ENCODE results near the gene CAMKK1.

Gene CAMKK1

DNA sequence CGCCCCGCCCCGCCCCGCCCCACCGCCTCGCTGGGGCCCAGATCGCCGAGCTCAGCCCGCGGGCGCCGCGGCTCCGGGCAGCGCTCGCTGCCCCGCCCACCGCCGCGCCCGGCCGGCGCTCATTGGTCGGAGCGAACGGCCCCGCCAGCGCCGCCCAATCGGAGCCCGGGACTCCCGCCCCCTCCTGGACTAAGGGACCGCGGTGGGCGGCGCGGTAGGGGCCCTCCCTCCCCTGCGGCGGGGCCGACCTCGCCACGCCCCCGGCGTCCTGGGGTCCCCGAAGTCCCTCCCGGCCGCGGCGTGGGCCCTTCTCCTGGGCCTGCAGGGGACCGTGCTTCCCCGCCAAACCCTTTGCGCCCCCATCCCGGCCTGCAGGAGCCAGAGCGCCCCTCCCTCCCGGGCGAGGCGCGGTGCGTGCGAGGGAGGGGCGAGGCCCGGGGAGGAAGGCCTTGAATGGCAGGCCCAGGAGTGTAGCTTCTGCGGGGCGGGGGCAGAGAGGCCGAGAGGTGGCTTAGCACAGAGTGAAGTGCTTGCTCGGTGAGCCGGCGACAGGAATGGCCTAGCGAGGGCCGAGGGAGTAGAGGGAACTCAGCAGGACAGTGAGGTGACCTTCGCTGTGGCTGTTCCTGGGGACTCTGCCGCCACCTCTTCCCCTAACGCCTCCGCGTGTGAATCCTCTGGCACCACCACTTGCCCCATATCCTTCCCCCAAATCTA, at the start of gene CAMKK1:
Gene CAMKK1 (minus strand): TSS at position 51 of the 717 bp plus-strand sequence. CDS start 7,366 bp downstream, outside the sequence.
- peak; percentile 91 for DNase-seq

DNA sequence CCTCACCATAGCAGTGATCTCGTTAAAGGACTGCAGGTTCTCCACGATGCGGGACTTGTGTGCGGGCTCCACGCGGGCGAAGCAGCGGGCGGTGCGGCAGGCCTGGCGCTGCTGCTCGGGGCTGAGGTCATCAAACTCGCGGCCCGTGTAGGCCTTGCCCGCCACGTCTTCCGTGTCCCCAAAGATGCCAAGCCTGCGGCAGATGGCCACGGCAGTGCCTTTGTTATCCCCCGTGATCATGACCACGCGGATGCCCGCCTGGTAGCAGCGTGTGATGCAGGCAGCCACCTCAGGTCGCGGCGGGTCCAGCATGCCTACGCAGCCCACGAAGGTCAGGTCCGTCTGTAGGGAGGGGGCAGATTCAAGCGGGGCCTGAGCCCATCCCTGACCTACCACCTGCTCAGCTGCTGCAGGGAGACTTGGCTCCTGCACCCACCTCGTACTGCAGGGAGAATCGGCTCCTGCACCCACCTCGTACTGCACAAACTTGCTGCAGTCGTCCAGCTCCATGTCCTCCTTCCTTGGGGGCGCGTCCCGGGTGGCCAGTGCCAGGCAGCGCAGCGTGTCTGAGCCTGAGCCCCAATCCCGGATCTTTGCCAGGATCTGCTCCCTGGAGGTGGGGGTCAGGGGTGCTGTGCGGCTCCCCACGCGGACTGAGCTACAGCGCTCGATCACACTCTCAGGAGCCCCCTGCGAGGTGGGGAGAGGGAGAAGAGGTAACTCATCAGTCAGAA, 48.3 kb upstream of the CAMKK1 start:
- DNase-seq: no peak

DNA sequence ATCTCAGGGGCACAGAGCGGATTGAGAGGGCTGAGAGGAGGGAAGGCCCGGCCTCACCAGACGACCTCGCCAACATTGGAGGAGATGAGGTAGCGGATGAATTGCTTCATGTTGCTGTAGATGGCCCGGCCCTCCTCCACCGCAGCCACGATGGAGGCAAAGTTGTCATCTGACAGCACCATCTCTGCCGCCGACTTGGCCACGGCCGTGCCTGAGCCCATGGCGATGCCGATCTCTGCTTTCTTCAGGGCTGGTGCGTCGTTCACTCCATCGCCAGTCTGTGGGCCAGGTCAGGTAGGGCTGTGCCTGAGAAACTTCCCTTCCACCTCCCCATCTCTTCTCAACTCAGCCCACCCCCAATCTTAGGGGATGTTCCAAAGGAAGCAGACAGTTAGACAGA, 44.5 kb upstream of the CAMKK1 start:
- DNase-seq: no peak

DNA sequence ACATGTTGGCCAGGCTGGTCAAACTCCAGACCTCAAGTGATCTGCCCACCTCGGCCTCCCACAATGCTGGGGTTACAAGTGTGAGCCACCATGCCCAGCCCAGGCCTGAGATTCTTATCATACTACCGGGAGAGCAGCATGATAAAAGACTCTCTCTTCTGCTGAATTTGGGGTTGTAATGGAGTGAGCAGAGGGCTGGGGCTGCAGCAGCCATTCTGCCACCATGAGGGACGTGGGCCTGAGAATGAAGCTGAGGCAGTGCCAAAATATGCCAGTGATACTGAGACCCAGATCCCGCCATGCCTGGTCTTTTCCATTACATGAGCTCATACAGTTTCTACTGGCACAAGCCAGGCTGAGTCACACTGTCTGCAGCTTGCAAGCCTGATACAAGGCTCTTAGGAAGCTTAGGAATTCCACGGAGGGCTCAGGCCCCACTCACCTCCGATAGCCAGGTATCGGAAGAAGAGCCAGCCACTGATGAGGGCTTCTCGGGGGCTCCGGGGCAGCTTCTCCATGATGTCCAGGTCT, 43.0 kb upstream of the CAMKK1 start:
- no peak for DNase-seq

DNA sequence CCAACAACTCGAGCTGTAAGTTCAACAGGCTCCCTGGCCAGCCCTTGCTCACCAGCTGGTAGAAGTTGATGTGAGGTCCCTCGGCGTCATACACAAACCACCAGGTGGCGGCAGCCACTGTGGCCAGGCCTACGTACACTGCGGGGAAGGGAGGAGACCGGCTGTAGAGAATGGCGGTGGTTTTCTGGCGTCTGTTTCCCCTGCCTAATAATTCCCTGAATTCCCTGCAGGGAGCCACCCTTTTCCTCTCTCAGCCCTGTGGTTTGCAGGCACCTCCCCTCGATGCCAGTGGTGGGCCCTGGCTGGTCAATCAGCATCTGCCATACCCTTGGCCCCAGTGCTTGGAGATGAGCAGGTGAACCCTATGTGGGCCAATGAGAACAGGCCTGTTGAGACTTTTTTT, 42.3 kb upstream of the CAMKK1 start:
- peak; percentile 79 for DNase-seq

DNA sequence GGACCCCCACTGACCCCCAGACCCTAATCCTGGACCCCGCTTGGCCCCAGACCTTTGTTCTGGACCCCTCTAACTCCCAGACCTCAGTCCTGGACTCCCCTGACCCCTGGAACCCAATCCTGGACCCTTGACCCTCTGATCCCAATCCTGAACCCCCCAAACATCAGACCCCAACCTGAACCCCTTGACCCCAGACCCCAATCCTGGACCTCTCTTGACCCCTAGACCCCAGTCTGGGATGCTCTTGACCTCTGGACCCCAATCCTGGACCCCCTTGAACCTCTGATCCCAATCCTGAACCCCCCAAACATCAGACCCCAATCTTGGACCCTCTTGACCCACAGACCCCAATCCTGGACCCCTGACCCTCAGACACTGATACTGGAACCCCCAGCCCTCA, 36.9 kb upstream of the CAMKK1 start:
- no peak for DNase-seq

DNA sequence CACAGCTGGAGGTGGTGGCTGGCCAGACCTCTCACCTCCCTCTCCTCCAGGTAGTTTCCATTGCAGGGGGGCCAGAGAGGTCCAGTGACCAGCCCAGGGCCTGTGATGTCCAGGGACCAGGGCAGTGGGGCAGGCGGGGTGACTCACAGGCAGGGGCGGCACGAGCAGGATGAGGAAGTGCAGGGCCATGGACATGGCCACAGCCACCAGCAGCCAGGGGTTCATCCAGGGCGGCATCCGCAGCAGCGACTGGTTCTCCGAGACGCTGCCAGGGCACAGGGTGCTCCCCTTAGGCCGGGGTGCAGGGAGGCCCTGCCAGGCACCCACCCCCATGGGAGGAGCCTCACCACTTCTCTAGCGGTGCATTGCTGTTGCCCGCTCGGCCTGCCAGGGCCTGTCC, 36.3 kb upstream of the CAMKK1 start:
- no peak for DNase-seq

DNA sequence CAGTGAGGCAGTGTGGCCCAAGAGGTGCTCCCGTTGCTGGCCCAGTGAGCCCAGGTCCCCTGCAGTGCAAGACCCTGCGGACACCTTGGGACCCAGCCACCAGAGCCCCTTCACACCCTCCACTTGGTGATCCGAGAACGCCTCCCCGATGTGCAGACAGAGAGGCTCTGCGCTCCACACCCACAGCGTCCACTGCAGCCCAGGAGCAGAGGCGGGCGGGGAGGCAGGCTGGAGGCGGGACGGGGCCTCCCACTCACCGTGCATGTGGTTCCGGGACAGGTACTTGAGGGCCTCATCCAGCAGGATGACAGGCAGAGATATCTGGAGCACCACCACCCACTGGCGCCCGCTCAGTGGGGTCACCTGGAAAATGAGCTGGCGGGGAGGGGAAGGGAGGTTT, 35.6 kb upstream of the CAMKK1 start:
- no peak for DNase-seq

DNA sequence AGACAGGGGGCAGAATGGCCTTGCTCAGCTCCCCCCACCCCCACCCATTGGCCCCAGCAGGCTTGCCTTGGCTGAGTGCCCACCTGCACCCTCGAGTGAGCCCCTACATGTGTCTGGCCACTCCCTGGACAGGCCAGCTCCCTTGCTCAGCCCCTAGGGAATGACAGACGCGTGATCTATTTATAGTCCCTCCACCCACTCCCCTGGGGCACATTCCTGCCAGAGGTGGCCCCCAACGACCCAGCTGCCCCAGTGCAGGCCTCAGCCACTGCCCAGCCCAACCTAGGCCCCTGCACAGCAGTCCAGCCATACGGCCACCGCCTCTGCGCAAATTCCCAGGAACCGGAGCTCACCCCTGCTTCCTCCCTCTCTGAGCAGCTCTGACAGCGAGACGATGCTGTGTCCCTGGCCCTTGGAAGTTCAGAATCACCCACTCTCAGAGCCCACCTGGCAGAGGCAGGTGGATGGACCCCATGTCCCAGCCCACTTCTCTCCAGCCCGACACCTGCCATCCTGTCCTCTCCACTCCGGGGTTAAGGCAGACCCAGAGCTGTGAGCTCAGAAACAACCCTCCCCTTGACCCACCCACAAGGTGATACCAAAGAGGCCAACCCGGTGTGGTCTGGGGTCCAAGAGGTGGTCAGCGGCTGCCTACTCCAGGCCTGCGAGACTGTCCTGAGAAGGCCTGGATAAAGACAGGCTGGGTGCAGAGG, 34.9 kb upstream of the CAMKK1 start:
- DNase-seq: no peak

DNA sequence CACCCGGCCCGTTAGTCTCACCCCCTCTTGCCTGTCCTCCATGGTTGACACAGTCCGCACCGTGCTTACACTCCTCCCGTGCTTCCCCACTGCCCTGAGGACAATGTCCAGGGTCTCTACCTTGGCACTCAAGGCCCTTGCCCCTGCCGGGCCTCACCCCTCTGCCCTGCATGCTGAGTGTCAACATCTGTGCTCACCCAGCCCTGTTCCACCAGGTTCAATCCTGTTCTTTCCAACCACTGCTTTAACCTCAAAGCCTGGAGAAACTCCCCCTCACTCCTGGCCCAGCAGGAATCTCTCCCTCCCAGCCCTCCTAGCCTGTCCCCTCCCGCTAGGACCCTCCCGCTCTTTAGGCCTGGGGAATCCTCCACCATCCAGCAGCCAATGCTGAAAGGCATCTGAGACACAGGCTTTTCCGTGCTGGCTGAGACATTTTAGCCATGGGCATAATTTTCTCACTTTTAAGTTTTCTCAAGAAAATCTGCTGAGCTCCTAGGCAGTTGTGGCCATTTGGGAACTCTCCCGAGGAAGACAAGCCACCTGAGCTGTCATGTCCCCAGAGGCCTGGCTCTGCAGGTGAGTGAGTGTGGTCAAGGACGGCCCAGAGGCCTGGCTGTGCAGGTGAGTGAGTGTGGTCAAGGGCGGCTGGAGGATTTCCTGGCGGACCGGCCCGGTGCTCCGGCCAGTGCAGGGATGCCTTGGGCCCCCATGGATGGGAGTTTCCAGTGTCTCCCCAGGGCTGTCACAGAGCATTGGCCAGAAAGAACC, 34.2 kb upstream of the CAMKK1 start:
- DNase-seq: no peak

DNA sequence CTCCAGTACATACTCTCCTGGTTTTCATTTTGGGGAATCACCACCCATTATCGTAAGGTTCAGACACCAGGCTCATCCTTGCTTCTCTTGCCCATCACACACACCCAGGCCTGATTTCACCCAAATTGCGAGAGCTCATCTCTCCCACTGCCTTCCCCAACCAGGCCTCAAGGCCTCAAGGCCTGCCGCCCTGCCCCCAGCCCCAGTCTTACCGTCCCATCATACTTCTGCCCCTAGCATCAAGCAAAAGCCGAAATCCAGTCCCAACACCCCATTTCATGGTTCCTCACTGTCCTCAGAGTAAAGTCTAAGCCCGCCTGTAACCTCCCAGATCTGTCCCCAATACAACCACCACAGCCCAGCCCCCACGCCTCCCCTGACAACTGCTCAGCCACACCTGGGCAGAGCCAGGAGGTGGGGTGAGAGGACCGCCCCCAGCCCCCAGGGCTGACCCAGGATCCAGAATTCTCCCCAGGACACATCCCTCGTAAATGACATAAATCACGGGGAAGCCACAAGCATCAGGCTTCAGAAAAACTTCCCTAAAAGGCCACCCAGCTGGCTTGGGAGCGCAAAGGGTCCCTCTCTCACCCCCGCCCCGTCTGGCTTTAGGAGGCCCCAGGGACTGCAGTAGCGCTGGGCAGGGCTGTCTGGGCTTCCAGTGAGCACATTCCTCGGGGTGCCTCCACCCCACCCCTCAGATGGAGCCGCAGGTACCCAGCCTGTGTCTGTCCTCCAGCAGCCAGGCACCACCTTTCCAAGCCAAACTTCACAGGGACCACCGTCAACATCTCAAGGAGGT, 33.0 kb upstream of the CAMKK1 start:
- DNase-seq: no peak

DNA sequence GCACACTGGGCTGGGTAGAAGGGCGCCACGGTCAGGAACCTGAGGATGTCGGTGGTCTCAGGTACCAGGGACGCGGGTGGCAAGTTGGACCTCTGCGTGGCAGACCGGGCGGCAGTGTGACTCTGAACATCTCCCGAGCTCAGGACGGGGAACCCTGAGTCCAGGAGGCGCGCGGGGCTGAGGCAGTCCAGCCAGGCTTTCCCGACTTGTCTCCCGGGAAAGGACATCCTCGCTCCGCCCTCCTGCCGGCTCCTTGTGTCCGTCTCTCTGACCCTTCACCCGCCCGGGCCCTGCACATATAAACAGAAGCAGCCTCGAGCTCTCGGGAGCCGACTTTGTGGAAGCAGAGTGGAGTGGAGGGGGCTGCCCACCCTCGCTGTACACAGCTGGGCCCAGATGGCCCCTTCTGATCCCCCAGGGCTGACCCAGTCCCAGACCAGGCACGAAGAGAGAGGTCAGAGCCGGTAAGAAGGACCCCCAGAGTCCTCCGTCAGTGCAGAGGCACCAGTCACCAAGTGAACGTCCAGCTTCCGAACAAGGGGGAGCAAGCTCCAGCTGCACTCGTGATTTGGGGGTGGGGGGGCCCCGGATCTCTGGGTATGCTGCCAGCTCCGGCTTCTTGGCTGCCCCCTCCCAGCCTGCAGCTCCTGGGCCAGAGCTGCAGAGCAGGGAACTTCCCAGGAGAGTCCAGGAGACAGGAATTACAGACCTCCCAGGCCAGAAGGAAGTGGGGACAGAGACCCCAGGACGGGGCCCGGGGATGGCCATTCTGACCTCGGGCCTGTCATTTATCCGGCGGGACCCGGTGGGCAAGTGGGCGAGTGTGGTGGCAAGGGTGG, 31.9 kb upstream of the CAMKK1 start:
- no peak for DNase-seq

DNA sequence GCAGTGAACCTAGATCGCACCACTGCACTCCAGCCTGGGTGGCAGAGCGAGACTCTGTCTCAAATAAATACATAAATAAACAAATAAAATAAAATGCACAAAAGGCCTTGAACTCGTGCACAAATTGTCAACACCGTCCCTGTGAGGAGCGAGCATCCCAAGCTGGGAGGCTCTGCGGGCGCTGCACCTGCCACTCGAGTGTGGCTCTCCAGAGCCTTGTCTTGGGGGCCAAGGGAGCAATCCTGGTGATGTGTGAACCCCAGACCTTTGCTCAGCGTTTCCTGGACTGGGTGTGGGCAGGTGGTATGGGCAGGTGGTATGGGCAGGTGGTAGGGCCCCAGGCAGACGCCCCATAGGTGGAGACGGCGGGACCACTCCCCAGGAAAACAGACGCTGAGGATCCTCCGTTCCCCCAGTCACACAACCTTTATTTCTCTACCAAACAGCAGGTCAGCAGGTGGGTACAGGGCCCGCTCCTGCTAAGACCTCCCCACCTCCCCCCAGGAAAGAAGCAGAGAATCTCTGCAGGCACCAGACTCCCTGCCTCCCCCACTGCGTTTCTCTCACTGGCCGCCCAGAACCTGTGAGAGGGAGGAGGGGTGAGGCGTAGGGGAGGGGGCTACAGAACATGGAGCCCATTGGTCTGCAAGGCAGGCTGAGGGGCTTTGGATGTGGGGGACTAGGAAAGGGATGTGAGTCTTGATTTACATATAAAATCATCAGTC, 30.8 kb upstream of the CAMKK1 start:
- no peak for DNase-seq

DNA sequence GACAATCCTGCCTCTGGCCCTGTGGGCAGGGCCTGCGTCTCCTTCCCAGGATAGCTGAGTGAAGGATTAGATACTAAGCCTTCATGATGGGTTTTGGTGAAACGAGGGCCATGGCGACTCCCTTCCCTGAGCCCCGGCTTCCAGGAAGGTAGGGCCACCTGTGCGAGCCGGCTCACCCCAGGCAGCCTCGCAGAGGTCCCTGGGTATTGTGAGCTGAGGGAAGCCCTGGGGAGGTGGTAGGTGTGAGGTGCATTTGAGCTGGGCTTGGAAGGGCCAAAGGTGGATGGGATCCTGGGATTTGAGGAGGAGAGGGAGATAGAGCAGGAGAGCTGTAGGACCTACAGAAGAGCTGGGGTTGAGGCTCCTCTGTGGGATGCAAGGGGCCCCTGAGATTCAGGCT, 29.9 kb upstream of the CAMKK1 start:
- DNase-seq: no peak

DNA sequence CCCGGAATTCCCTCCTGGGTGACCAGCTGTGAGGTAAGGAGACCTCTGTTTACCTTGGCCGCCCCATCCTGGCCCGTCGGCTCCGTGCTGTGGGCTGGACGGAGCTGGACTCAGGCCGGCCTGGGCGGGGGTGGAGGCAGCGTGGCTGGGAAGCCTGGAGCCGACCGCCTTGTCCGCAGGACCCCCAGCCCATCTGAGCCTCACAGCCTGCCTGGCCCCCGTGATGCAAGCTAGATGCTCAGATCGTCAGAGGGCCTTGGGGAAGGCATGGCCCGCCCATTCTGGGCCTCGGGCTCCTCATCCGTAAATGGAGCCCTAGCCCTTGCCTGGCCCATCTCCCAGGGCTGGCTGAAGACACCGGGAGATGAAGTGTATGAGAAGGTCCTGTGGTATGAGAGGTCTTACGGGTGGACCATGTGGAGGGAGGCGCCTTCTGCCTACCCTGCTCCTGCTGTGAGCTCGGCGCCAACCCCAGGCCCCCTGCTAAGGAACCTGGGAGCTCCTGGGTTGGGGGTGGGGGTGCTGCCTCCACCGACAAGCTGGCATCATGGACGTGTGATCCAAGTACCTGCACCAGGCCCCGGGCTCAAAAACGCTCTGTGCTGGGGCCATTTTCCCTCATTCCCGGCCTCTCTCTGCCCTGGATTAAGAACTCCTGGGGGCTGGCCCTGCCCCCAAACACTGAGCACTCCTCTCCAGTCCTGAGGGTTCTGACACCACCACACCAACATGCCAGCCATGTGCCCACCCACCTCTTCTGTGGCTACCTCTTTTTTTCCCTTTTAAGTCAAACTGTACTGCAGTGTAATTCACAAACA, 28.9 kb upstream of the CAMKK1 start:
- DNase-seq: no peak

DNA sequence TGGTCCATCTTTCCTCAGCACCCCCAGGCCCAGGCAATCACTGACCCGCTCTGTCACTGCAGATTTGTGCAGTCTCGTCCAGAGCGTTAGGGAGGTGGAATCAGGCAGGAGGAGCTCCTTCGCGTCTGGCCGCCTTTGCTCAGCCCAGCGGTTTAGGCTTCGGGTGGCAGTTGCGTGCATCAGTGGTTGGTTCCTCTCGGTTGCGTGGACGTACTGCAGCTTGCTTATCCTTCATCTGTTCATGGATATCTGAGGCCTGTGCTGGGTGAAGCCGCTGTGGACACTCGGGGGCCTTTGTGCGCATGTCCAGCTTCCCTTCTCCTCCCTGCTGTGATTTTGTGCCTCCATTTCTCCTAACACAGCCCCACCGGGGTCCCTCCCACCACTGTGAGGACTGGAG, 28.2 kb upstream of the CAMKK1 start:
- no peak for DNase-seq

DNA sequence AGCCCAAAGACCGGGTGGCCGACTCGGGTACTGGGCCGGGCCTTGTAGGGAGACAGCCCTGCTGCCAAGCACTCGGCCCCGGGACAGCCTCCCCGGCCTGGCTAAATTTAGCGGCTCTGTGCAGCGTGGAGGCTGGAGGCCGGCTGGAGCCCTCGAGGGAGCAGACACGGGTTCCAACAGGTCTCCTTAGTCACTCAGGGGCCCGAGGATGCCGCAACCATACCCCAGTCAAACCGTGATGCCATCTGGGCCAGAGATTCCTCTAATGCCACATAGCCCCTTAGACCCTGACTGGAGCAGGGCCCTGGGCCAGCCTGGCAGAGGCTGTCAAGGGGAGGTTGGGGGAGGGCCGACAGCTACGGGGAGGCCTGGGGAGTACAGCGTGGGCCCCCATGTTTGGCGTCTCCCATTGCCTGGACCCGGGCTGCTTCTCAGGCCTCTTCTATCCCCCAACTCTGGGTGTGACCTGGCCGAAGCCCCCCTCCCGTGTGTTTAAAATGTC, 26.3 kb upstream of the CAMKK1 start:
- no peak for DNase-seq

DNA sequence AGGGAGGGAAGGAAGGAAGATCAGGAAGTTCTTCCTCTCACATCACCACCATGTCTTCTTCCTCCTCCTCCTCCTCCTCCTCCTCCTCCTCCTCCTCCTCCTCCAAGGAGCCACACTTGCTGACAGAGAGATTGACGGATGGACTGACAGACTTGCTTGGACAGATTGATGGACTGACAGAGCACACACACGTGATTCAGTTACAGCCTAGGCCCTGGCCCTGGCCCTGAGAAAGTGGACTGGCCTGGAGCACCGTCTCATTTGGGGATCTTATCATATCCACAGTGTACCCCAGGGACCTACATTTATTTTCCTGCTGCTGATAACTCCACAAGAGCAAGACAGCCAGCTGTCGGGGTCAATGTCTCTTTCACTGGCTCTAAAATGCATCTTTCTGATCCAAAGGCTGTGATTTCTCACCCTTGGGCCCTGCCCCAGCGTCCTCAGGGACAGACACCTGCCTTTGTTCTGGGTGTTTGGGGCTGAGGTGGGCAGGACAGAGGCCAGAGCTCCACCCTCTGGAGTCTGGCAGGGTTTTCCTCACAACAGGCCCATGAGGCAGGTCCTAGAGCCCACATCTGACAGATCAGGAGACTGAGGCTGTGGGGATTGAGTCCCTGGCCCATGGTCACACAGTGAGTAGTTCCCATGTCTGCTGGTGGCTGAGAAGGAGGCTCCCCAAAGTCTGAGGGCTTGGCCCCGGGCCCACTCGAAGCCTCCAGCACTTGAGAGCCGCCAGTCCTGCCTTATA, 25.7 kb upstream of the CAMKK1 start:
- DNase-seq: no peak
